ENCODE results near the gene ACTG1. TPM values are rescaled to one million over a fixed set of nuclear protein-coding genes. Genes with fewer than 3 reads are reported as not detected.

The ACTG1 gene
- total and polyA plus RNA-seq, 2 of the 13 experiments (the other 11 are each of a cell fraction or from before 2014, with no cell fraction given), result 973 to 1,138 TPM

DNA sequence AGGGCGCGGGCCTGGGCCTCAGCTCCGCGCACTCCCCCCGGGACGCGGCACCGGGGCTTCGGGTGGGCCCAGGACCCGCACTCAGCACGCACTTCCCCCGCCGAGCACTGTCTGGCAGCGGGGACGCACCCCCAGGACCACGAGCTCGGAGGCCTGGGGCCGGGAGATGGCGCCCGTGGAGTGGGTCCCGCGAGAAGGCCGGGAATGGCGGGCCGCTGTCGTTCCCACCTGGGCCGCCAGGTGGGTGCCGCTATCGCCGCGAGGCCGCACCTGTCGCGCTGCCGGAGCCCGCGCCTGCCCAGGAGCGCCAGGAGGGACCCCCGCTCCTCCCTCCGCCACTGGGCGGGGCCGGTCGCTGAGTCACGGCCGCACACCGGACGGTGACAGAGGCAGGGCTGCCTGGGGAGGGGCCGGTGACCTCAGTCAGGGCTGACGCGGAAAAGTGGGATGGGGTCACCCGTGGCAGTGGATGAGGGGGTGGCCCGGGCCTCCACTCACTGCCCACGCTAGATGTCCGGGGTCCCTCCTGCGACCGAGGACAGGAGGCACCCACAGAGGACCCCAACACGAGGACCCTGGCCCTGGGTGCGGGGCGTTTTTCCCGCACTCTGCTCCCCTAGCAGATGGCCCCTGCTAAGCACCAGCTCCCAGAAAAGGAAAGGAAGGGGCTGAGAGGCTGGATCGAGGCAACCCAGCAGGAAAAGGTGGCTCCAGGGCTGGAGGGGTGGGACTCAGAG lies 6.9 kb upstream of the ACTG1 start (continued):
- TF ChIP-seq, protein P1, sequence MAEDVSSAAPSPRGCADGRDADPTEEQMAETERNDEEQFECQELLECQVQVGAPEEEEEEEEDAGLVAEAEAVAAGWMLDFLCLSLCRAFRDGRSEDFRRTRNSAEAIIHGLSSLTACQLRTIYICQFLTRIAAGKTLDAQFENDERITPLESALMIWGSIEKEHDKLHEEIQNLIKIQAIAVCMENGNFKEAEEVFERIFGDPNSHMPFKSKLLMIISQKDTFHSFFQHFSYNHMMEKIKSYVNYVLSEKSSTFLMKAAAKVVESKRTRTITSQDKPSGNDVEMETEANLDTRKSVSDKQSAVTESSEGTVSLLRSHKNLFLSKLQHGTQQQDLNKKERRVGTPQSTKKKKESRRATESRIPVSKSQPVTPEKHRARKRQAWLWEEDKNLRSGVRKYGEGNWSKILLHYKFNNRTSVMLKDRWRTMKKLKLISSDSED (CRISPR knock-in tag; IDR thresholded peaks at IDR 0.05), result no peak
- TF ChIP-seq, protein P2, sequence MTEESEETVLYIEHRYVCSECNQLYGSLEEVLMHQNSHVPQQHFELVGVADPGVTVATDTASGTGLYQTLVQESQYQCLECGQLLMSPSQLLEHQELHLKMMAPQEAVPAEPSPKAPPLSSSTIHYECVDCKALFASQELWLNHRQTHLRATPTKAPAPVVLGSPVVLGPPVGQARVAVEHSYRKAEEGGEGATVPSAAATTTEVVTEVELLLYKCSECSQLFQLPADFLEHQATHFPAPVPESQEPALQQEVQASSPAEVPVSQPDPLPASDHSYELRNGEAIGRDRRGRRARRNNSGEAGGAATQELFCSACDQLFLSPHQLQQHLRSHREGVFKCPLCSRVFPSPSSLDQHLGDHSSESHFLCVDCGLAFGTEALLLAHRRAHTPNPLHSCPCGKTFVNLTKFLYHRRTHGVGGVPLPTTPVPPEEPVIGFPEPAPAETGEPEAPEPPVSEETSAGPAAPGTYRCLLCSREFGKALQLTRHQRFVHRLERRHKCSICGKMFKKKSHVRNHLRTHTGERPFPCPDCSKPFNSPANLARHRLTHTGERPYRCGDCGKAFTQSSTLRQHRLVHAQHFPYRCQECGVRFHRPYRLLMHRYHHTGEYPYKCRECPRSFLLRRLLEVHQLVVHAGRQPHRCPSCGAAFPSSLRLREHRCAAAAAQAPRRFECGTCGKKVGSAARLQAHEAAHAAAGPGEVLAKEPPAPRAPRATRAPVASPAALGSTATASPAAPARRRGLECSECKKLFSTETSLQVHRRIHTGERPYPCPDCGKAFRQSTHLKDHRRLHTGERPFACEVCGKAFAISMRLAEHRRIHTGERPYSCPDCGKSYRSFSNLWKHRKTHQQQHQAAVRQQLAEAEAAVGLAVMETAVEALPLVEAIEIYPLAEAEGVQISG (CRISPR knock-in tag; IDR thresholded peaks at IDR 0.05), result no peak
- TF ChIP-seq, protein P3, sequence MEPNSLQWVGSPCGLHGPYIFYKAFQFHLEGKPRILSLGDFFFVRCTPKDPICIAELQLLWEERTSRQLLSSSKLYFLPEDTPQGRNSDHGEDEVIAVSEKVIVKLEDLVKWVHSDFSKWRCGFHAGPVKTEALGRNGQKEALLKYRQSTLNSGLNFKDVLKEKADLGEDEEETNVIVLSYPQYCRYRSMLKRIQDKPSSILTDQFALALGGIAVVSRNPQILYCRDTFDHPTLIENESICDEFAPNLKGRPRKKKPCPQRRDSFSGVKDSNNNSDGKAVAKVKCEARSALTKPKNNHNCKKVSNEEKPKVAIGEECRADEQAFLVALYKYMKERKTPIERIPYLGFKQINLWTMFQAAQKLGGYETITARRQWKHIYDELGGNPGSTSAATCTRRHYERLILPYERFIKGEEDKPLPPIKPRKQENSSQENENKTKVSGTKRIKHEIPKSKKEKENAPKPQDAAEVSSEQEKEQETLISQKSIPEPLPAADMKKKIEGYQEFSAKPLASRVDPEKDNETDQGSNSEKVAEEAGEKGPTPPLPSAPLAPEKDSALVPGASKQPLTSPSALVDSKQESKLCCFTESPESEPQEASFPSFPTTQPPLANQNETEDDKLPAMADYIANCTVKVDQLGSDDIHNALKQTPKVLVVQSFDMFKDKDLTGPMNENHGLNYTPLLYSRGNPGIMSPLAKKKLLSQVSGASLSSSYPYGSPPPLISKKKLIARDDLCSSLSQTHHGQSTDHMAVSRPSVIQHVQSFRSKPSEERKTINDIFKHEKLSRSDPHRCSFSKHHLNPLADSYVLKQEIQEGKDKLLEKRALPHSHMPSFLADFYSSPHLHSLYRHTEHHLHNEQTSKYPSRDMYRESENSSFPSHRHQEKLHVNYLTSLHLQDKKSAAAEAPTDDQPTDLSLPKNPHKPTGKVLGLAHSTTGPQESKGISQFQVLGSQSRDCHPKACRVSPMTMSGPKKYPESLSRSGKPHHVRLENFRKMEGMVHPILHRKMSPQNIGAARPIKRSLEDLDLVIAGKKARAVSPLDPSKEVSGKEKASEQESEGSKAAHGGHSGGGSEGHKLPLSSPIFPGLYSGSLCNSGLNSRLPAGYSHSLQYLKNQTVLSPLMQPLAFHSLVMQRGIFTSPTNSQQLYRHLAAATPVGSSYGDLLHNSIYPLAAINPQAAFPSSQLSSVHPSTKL (CRISPR knock-in tag; IDR thresholded peaks at IDR 0.05), result no peak
- TF ChIP-seq SETDB1 (CRISPR knock-in tag; IDR thresholded peaks at IDR 0.05; ENCODE audit: borderline replicate concordance) (no peak), FIP1L1 (IDR thresholded peaks at IDR 0.05; ENCODE audit: borderline replicate concordance, insufficient read depth, low read depth, low read length) (0 out of 2 replicates have a peak, but pooled peaks have one; percentile 76), ZBTB3 (CRISPR knock-in tag; IDR thresholded peaks at IDR 0.05; ENCODE audit: borderline replicate concordance, low read depth) (0 out of 2 replicates have a peak, but pooled peaks have one; percentile 38), POLR2G (IDR thresholded peaks at IDR 0.05; ENCODE audit: low read depth, low read length) (no peak; the same call in 1 of the 2 replicates), ZFP62 (CRISPR knock-in tag; IDR thresholded peaks at IDR 0.05) (no peak)
- TF ChIP-seq, protein P4, sequence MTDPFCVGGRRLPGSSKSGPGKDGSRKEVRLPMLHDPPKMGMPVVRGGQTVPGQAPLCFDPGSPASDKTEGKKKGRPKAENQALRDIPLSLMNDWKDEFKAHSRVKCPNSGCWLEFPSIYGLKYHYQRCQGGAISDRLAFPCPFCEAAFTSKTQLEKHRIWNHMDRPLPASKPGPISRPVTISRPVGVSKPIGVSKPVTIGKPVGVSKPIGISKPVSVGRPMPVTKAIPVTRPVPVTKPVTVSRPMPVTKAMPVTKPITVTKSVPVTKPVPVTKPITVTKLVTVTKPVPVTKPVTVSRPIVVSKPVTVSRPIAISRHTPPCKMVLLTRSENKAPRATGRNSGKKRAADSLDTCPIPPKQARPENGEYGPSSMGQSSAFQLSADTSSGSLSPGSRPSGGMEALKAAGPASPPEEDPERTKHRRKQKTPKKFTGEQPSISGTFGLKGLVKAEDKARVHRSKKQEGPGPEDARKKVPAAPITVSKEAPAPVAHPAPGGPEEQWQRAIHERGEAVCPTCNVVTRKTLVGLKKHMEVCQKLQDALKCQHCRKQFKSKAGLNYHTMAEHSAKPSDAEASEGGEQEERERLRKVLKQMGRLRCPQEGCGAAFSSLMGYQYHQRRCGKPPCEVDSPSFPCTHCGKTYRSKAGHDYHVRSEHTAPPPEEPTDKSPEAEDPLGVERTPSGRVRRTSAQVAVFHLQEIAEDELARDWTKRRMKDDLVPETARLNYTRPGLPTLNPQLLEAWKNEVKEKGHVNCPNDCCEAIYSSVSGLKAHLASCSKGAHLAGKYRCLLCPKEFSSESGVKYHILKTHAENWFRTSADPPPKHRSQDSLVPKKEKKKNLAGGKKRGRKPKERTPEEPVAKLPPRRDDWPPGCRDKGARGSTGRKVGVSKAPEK (CRISPR knock-in tag; IDR thresholded peaks at IDR 0.05; ENCODE audit: borderline replicate concordance), result no peak
- TF ChIP-seq, protein P5, sequence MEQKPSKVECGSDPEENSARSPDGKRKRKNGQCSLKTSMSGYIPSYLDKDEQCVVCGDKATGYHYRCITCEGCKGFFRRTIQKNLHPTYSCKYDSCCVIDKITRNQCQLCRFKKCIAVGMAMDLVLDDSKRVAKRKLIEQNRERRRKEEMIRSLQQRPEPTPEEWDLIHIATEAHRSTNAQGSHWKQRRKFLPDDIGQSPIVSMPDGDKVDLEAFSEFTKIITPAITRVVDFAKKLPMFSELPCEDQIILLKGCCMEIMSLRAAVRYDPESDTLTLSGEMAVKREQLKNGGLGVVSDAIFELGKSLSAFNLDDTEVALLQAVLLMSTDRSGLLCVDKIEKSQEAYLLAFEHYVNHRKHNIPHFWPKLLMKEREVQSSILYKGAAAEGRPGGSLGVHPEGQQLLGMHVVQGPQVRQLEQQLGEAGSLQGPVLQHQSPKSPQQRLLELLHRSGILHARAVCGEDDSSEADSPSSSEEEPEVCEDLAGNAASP (CRISPR knock-in tag; IDR thresholded peaks at IDR 0.05; ENCODE audit: borderline replicate concordance), result 0 out of 2 replicates have a peak, but pooled peaks have one; percentile 4
